VCaP (cell line): ENCODE data around the gene ACADSB.
A peak's percentile ranks its signal among the peaks of the same experiment; 100 is the strongest.

Source experiments
- H3K27ac ChIP-seq: fragments of 450-650 bp; 2 replicates; pipeline ENCODE4 v1.5.1; 2017
- CTCF ChIP-seq: fragments of 450-650 bp; conservative IDR thresholded peaks from 2 replicates; pipeline ENCODE4 v1.5.1; 2017; ENCODE audit warnings: mild to moderate bottlenecking, moderate library complexity

ACADSB gene

DNA sequence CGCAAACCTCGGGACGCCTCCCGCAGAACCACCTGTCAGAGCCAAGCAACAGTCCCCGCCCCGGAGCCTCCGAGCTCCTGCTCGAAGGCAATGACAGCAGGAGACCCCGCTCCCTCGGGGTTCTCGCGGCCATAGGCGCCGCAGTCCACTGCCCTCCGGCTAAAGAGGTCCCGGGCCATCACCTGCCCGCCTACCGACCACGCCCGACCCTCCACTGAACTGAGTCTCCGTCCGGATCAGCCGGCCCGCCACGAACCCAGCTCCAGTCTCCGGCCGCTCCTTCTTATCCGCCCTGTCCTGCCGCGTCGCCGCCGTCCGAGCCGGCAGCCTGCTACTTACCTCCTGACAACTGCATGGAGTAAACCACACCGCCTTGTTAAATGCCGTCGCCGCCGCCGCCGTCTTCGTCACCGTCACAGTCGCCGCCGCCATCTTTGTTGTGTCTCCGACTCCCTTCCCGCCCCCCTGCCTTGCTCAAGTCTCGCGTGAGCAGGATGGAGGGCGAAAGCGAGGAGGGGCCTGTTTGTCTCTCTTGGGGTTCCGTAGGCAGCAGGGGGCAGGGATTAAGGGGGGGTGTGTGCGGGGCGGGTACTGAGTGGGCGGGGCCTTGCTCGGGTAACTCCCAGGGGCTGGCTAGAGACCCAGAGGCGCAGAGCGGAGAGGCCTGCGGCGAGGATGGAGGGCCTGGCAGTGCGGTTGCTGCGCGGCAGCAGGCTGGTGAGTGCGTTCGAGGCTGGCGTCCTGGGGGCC is at the start of gene ACADSB, which contains the start of gene IKZF5:
Gene ACADSB (plus strand): TSS at position 652 of the 750 bp plus-strand sequence. CDS start 24 bp downstream, at position 676.
Gene IKZF5 (minus strand): TSS at position 441 of the 750 bp plus-strand sequence. CDS start 10,170 bp downstream, outside the sequence.
- peak within 1 kb of the TSS; percentile 82 for H3K27ac ChIP-seq
- TF ChIP-seq CTCF: no peak

GRCh38 chr10:122962405-122962804 is 46.4 kb upstream of the ACADSB start:
- no peak overlapping the region for H3K27ac ChIP-seq
- TF ChIP-seq CTCF: no peak

GRCh38 chr10:122966879-122967278 is 41.9 kb upstream of the ACADSB start:
- TF ChIP-seq CTCF: no peak
- no peak overlapping the region for H3K27ac ChIP-seq

DNA sequence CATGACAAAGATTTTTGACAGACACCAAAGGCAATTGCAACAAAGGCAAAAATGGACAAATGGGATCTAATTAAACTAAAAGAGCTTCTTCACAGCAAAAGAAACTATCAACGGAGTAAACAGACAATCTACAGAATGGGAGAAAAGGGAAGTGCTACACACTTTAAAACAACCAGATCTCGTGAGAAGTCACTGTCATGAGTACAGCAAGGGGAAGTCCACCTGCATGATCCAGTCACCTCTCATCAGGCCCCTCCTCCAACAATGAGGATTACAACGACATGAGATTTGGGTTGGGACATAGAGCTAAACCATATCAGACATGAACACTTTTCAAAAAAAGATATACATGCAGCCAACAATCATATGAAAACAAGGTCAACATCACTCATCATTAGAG is 40.1 kb upstream of the ACADSB start:
- no peak overlapping the region for H3K27ac ChIP-seq
- no peak for TF ChIP-seq CTCF

GRCh38 chr10:122974023-122974422 is 34.8 kb upstream of the ACADSB start:
- no peak overlapping the region for H3K27ac ChIP-seq
- TF ChIP-seq CTCF: no peak

DNA sequence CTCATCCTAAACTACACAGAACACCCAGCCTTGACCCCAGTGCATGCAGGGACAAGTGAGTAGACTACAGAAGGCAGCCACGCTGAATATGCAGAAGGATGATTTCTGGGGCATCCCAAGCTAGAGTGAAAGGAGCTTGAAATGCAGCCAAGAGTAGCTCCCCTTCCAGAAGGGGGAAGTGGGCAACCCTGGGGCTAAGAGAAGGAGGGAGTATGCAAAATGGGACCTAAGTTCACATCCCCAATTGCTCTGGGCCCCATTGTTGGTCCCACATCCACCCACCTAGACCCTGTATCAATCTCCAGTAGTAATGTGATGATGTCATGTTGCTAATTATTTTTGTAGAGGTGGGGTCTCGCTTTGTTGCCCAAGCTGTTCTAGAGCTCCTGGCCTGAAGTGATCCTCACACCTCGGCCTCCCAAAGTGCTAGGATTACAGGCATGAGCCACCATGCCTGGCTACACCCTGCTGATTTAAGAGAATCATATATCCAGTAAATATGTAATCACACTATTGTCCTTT is 34.2 kb upstream of the ACADSB start:
- H3K27ac ChIP-seq: no peak overlapping the region
- TF ChIP-seq CTCF: no peak

GRCh38 chr10:122980209-122981065 is 28.4 kb upstream of the ACADSB start, which contains the start of gene PSTK:
TSS of gene PSTK (plus strand) at chr10:122980401. CDS start at chr10:122980480, 79 bp downstream.
- peak within 1 kb of the TSS; percentile 82 for H3K27ac ChIP-seq
- TF ChIP-seq CTCF: peak; percentile 79
